ENCODE measurements around the gene EYA2.

Gene EYA2

GRCh38 chr20:47036091-47036870 lies 141.6 kb downstream of the EYA2 start:
- DNase-seq (ENCODE audit: low read depth in 2 of 2): no peak

- no peak for DNase-seq (ENCODE audit: low read depth in 2 of 2)
Measured at GRCh38 chr20:47038566-47039560, 144.2 kb downstream of the EYA2 start.

GRCh38 chr20:47040506-47041125 lies 146.0 kb downstream of the EYA2 start:
- DNase-seq (ENCODE audit: low read depth in 2 of 2): no peak

- no peak for DNase-seq (ENCODE audit: low read depth in 2 of 2)
Measured at GRCh38 chr20:47041396-47041899, 146.8 kb downstream of the EYA2 start.

- DNase-seq (ENCODE audit: low read depth in 2 of 2): no peak
Measured at GRCh38 chr20:47042464-47042863, 147.8 kb downstream of the EYA2 start.

- DNase-seq (ENCODE audit: low read depth in 2 of 2): no peak
Measured at GRCh38 chr20:47043086-47043485, 148.4 kb downstream of the EYA2 start.

GRCh38 chr20:47044938-47045337 lies 150.3 kb downstream of the EYA2 start:
- no peak for DNase-seq (ENCODE audit: low read depth in 2 of 2)

GRCh38 chr20:47048054-47048453 lies 153.4 kb downstream of the EYA2 start:
- DNase-seq (ENCODE audit: low read depth in 2 of 2): no peak

- DNase-seq (ENCODE audit: low read depth in 2 of 2): no peak
Measured at GRCh38 chr20:47049771-47050170, 155.1 kb downstream of the EYA2 start.

GRCh38 chr20:47050996-47051395 lies 156.4 kb downstream of the EYA2 start:
- DNase-seq (ENCODE audit: low read depth in 2 of 2): no peak

GRCh38 chr20:47051936-47052526 lies 157.4 kb downstream of the EYA2 start:
- no peak for DNase-seq (ENCODE audit: low read depth in 2 of 2)

GRCh38 chr20:47054506-47054905 lies 159.9 kb downstream of the EYA2 start:
- DNase-seq (ENCODE audit: low read depth in 2 of 2): no peak

- DNase-seq (ENCODE audit: low read depth in 2 of 2): no peak
Measured at GRCh38 chr20:47054945-47055344, 160.3 kb downstream of the EYA2 start.

GRCh38 chr20:47055699-47056369 lies 161.2 kb downstream of the EYA2 start:
- no peak for DNase-seq (ENCODE audit: low read depth in 2 of 2)

GRCh38 chr20:47057661-47058060 lies 163.0 kb downstream of the EYA2 start:
- no peak for DNase-seq (ENCODE audit: low read depth in 2 of 2)

GRCh38 chr20:47058236-47058635 lies 163.6 kb downstream of the EYA2 start:
- no peak for DNase-seq (ENCODE audit: low read depth in 2 of 2)

GRCh38 chr20:47059536-47059935 lies 164.9 kb downstream of the EYA2 start:
- DNase-seq (ENCODE audit: low read depth in 2 of 2): no peak

GRCh38 chr20:47061549-47061948 lies 166.9 kb downstream of the EYA2 start:
- DNase-seq (ENCODE audit: low read depth in 2 of 2): no peak

GRCh38 chr20:47062226-47062890 lies 167.7 kb downstream of the EYA2 start:
- DNase-seq (ENCODE audit: low read depth in 2 of 2): no peak

GRCh38 chr20:47063407-47063806 lies 168.8 kb downstream of the EYA2 start:
- no peak for DNase-seq (ENCODE audit: low read depth in 2 of 2)

- no peak for DNase-seq (ENCODE audit: low read depth in 2 of 2)
Measured at GRCh38 chr20:47063808-47064207, 169.2 kb downstream of the EYA2 start.

Measured in stimulated activated CD4-positive, alpha-beta T cell treated with anti-CD3 and anti-CD28 coated beads, Interleukin-1b, Interleukin-23, amount 100 ng/mL, for 4 hours (primary cell).